ENCODE data around the gene NAA50.

The NAA50 gene

GRCh38 chr3:113668015-113668414 lies 78.0 kb downstream of the NAA50 start:
- DNase-seq (ENCODE audit: low read depth) = peak; percentile 17
- no peak for TF ChIP-seq MYC (IDR thresholded peaks at IDR 0.05; ENCODE audit: low read depth, low read length)
- H3K4me3 ChIP-seq (ENCODE audit: low read depth, low read length) = no peak overlapping the region

Data from NB4 (cell line).